Osteocyte (in vitro differentiated cells): ENCODE measurements around the gene NDUFB4. TPM values are rescaled to one million over a fixed set of nuclear protein-coding genes. Genes with fewer than 3 reads are reported as not detected.

Experiments
- DNase-seq: peaks from one replicate; pipeline ENCODE4 v3.0.0; 2021; ENCODE audit warnings: mixed read lengths; ENCODE audit not compliant: unreplicated experiment; ENCODE audit errors: extremely low spot score
- H3K27ac Mint-ChIP-seq: one replicate; pipeline ENCODE4 v1.8.0; 2021; ENCODE audit warnings: mild to moderate bottlenecking, mixed read lengths; ENCODE audit not compliant: unreplicated experiment
- H3K27me3 Mint-ChIP-seq: one replicate; pipeline ENCODE4 v1.8.0; 2021; ENCODE audit warnings: mixed read lengths; ENCODE audit not compliant: unreplicated experiment
- H3K36me3 Mint-ChIP-seq: one replicate; pipeline ENCODE4 v1.8.0; 2021; ENCODE audit warnings: mixed read lengths; ENCODE audit not compliant: unreplicated experiment
- H3K4me1 Mint-ChIP-seq: one replicate; pipeline ENCODE4 v1.8.0; 2021; ENCODE audit warnings: mixed read lengths; ENCODE audit not compliant: unreplicated experiment
- H3K4me3 Mint-ChIP-seq: one replicate; pipeline ENCODE4 v1.8.0; 2021; ENCODE audit warnings: mild to moderate bottlenecking, moderate library complexity, mixed read lengths; ENCODE audit not compliant: unreplicated experiment
- H3K9me3 Mint-ChIP-seq: one replicate; pipeline ENCODE4 v1.8.0; 2021; ENCODE audit warnings: mixed read lengths; ENCODE audit not compliant: unreplicated experiment
- CTCF ChIP-seq: fragments of 200-600 bp; sonication (generic); IDR thresholded peaks from 2 replicates; pipeline ENCODE4 v1.5.0; 2021; ENCODE audit warnings: antibody characterized with exemption, mild to moderate bottlenecking, moderate library complexity
- total RNA-seq: library from RNA; stranded (reverse); gene quantifications from 2 replicates; pipeline ENCODE4 v1.2.1, GENCODE V29; 2021

The NDUFB4 gene
- total RNA-seq, 1 donor from 2014 or later, result 116 TPM

- no peak for DNase-seq
- H3K4me3 Mint-ChIP-seq, result peak overlapping the region; percentile 75
These were observed 28.6 kb upstream of the NDUFB4 start for GRCh38 chr3:120567370-120568201.

GRCh38 chr3:120568202-120568531 is 28.0 kb upstream of the NDUFB4 start:
- no peak for TF ChIP-seq CTCF
- no peaks in the 10 kb centered on the region for H3K36me3 Mint-ChIP-seq
- peaks cover 5% of the 10 kb centered on the region for H3K4me1 Mint-ChIP-seq
- no peaks in the 10 kb centered on the region for H3K9me3 Mint-ChIP-seq
- no peak overlapping the region for H3K4me3 Mint-ChIP-seq
- H3K27me3 Mint-ChIP-seq, result peaks cover 7% of the 10 kb centered on the region
- H3K27ac Mint-ChIP-seq, result no peak overlapping the region
- DNase-seq, result no peak

More at GRCh38 chr3:120567370-120568201, 28.6 kb upstream of the NDUFB4 start:
- TF ChIP-seq CTCF, result peak; percentile 64
- no peaks in the 10 kb centered on the region for H3K36me3 Mint-ChIP-seq
- H3K27me3 Mint-ChIP-seq, result peaks cover 7% of the 10 kb centered on the region
- peaks cover 5% of the 10 kb centered on the region for H3K4me1 Mint-ChIP-seq
- no peak overlapping the region for H3K27ac Mint-ChIP-seq
- no peaks in the 10 kb centered on the region for H3K9me3 Mint-ChIP-seq

GRCh38 chr3:120568598-120568997 is 27.5 kb upstream of the NDUFB4 start:
- no peak overlapping the region for H3K4me3 Mint-ChIP-seq
- H3K27me3 Mint-ChIP-seq, result peaks cover 7% of the 10 kb centered on the region
- no peak overlapping the region for H3K27ac Mint-ChIP-seq
- no peaks in the 10 kb centered on the region for H3K9me3 Mint-ChIP-seq
- no peak for TF ChIP-seq CTCF
- H3K4me1 Mint-ChIP-seq, result peaks cover 5% of the 10 kb centered on the region
- H3K36me3 Mint-ChIP-seq, result no peaks in the 10 kb centered on the region
- no peak for DNase-seq

GRCh38 chr3:120569222-120570057 is 26.7 kb upstream of the NDUFB4 start:
- Mint-ChIP-seq H3K27me3 (peaks cover 7% of the 10 kb centered on the region), H3K36me3 (no peaks in the 10 kb centered on the region), H3K27ac (no peak overlapping the region), H3K4me3 (no peak overlapping the region), H3K4me1 (peaks cover 5% of the 10 kb centered on the region), H3K9me3 (no peaks in the 10 kb centered on the region)
- DNase-seq, result no peak
- no peak for TF ChIP-seq CTCF

GRCh38 chr3:120572027-120572426 is 24.1 kb upstream of the NDUFB4 start:
- H3K4me3 Mint-ChIP-seq, result no peak overlapping the region
- H3K4me1 Mint-ChIP-seq, result peaks cover 5% of the 10 kb centered on the region
- H3K27me3 Mint-ChIP-seq, result peaks cover 7% of the 10 kb centered on the region
- DNase-seq, result no peak
- H3K27ac Mint-ChIP-seq, result no peak overlapping the region
- no peaks in the 10 kb centered on the region for H3K36me3 Mint-ChIP-seq
- no peaks in the 10 kb centered on the region for H3K9me3 Mint-ChIP-seq
- no peak for TF ChIP-seq CTCF
